ENCODE results near the gene NT5C1B. TPM values are rescaled to one million over a fixed set of nuclear protein-coding genes. Genes with fewer than 3 reads are reported as not detected.

NT5C1B gene
- polyA plus RNA-seq, 1 donor = 0.75 TPM

- WGBS (ENCODE audit: insufficient coverage, low lambda C conversion rate) = 83% methylated on average over 1 of the region's 2 CpGs
Observed at GRCh38 chr2:18602298-18602697, 12.9 kb upstream of the NT5C1B start.

DNA sequence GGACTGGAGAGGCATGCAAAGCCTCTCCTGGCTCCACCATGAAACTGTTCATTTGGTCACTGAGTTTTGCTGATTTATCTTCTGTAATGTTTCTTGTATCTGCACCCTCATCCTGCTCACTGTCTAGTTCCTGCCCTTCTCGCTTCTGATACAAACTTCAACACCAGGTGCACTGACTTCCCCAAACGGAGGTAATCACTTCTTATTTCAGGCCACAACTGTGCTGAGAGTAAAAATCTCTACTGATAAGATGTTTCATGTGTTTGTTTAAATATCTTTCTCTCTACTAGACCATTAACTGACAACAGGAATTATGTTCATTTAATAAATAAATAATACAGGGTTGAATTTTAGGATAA, 10.9 kb upstream of the NT5C1B start:
- H3K4me1 ChIP-seq (ENCODE audit: control insufficient read depth, insufficient read depth, low read length) = no peaks in the 10 kb centered on the region
- no peak overlapping the region for H3K27ac ChIP-seq (ENCODE audit: low read length)
- H3K36me3 ChIP-seq (ENCODE audit: control insufficient read depth, insufficient read depth, low read length) = no peaks in the 10 kb centered on the region
- H3K27me3 ChIP-seq (ENCODE audit: control insufficient read depth, insufficient read depth, low read length) = no peaks in the 10 kb centered on the region
- H3K4me3 ChIP-seq (ENCODE audit: low read length) = no peak overlapping the region
- H3K9me3 ChIP-seq (ENCODE audit: control insufficient read depth, low read depth, low read length) = no peaks in the 10 kb centered on the region
- no CpG with 5 or more reads among the region's 2 CpGs for WGBS (ENCODE audit: insufficient coverage, low lambda C conversion rate)
- DNase-seq = no peak

More at GRCh38 chr2:18602298-18602697, 12.9 kb upstream of the NT5C1B start:
- no peaks in the 10 kb centered on the region for H3K36me3 ChIP-seq (ENCODE audit: control insufficient read depth, insufficient read depth, low read length)
- no peaks in the 10 kb centered on the region for H3K4me1 ChIP-seq (ENCODE audit: control insufficient read depth, insufficient read depth, low read length)
- H3K9me3 ChIP-seq (ENCODE audit: control insufficient read depth, low read depth, low read length) = no peaks in the 10 kb centered on the region
- no peak for DNase-seq
- no peak overlapping the region for H3K4me3 ChIP-seq (ENCODE audit: low read length)
- no peaks in the 10 kb centered on the region for H3K27me3 ChIP-seq (ENCODE audit: control insufficient read depth, insufficient read depth, low read length)
- no peak overlapping the region for H3K27ac ChIP-seq (ENCODE audit: low read length)

DNA sequence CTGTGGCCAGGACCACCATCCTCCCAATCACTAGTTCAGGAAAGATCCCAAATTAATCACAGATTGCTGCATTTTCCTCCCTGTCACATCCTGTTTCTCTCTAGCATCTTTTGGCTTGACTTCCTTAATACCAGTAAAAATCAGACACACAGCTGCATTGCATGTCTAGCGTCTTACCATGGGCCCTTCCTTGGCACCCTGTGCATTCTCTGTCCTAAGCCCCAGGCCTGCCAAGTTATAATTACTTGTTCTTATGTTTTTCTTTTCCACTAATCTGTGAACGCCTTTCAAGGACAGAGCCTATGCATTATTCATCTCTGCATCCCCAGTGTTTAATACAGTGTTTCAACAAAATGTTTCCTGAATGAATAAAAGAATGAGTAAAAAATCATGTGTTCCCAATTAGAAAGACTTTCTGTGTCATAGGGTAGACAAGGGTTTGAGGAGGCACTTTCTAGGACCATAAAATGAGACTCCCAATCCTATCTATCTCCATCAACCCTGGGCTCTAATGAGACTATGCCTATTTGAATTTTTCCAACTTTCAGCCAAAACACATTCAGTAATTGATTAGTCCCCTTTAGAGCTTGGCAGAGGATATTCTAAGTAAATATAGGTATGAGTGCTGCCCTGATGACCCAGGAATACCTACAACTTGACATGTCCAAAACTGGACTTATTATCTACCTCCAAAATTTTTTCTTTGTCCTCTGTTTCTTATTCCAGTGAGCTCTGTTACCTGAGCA, 10.3 kb upstream of the NT5C1B start:
- 67% methylated on average over 1 of the region's 2 CpGs for WGBS (ENCODE audit: insufficient coverage, low lambda C conversion rate)
- H3K4me1 ChIP-seq (ENCODE audit: control insufficient read depth, insufficient read depth, low read length) = no peaks in the 10 kb centered on the region
- no peak for DNase-seq
- H3K36me3 ChIP-seq (ENCODE audit: control insufficient read depth, insufficient read depth, low read length) = no peaks in the 10 kb centered on the region
- H3K27ac ChIP-seq (ENCODE audit: low read length) = no peak overlapping the region
- no peak overlapping the region for H3K4me3 ChIP-seq (ENCODE audit: low read length)
- no peaks in the 10 kb centered on the region for H3K27me3 ChIP-seq (ENCODE audit: control insufficient read depth, insufficient read depth, low read length)
- H3K9me3 ChIP-seq (ENCODE audit: control insufficient read depth, low read depth, low read length) = no peaks in the 10 kb centered on the region

GRCh38 chr2:18598848-18599484, 9.6 kb upstream of the NT5C1B start:
- Histone ChIP-seq H3K27ac (ENCODE audit: low read length) (no peak overlapping the region), H3K4me1 (ENCODE audit: control insufficient read depth, insufficient read depth, low read length) (no peaks in the 10 kb centered on the region), H3K9me3 (ENCODE audit: control insufficient read depth, low read depth, low read length) (no peaks in the 10 kb centered on the region), H3K4me3 (ENCODE audit: low read length) (no peak overlapping the region), H3K27me3 (ENCODE audit: control insufficient read depth, insufficient read depth, low read length) (no peaks in the 10 kb centered on the region), H3K36me3 (ENCODE audit: control insufficient read depth, insufficient read depth, low read length) (no peaks in the 10 kb centered on the region)
- 84% methylated on average over 3 of the region's 6 CpGs for WGBS (ENCODE audit: insufficient coverage, low lambda C conversion rate)
- no peak for DNase-seq

DNA sequence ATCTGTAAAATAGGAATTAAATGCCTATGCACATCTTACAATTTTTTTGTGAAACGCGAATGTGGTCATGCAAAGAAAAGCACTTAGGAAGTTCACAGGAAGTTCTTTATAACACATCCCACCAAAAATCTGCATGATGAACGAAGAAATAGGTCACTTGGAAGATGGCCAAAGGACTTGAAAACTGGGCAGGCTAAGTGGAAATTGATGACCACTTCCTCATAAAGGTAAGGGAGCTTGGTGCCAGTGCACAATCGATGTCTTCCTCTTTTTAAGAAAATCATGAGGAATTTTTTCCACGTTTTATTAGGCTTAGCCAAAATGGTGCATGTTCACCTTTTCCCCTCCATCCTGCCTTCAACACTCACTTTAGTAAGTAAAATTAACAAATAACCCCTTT, 8.2 kb upstream of the NT5C1B start:
- no peaks in the 10 kb centered on the region for H3K27me3 ChIP-seq (ENCODE audit: control insufficient read depth, insufficient read depth, low read length)
- no peaks in the 10 kb centered on the region for H3K4me1 ChIP-seq (ENCODE audit: control insufficient read depth, insufficient read depth, low read length)
- no peaks in the 10 kb centered on the region for H3K36me3 ChIP-seq (ENCODE audit: control insufficient read depth, insufficient read depth, low read length)
- no peak overlapping the region for H3K4me3 ChIP-seq (ENCODE audit: low read length)
- H3K27ac ChIP-seq (ENCODE audit: low read length) = no peak overlapping the region
- 63% methylated on average over 1 of the region's 5 CpGs for WGBS (ENCODE audit: insufficient coverage, low lambda C conversion rate)
- H3K9me3 ChIP-seq (ENCODE audit: control insufficient read depth, low read depth, low read length) = no peaks in the 10 kb centered on the region
- DNase-seq = no peak

DNA sequence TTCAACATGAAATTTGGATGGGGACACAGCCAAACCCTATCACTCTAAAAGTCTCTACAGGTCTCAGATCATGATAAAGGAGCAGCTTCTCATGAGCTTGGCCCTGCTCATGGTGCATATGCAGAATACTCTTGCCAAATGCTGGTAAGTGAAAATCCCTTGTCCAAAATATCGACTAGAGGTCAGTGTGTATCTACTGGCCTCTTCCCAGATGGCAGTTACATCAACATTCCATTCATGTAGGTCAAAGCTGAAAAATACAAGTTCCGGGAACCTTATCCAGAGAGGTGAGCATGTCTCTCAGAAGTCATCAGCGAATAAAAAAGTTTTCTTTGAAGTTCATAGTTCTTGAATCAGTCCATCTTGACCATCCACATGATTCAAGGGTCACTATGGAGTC, 7.6 kb upstream of the NT5C1B start:
- no peak for DNase-seq
- WGBS (ENCODE audit: insufficient coverage, low lambda C conversion rate) = no CpG with 5 or more reads among the region's 3 CpGs
- Histone ChIP-seq H3K27me3 (ENCODE audit: control insufficient read depth, insufficient read depth, low read length) (no peaks in the 10 kb centered on the region), H3K4me3 (ENCODE audit: low read length) (no peak overlapping the region), H3K36me3 (ENCODE audit: control insufficient read depth, insufficient read depth, low read length) (no peaks in the 10 kb centered on the region), H3K9me3 (ENCODE audit: control insufficient read depth, low read depth, low read length) (no peaks in the 10 kb centered on the region), H3K4me1 (ENCODE audit: control insufficient read depth, insufficient read depth, low read length) (no peaks in the 10 kb centered on the region), H3K27ac (ENCODE audit: low read length) (no peak overlapping the region)

- DNase-seq = no peak
- H3K9me3 ChIP-seq (ENCODE audit: control insufficient read depth, low read depth, low read length) = no peaks in the 10 kb centered on the region
- 29% methylated on average over 1 of the region's 1 CpG for WGBS (ENCODE audit: insufficient coverage, low lambda C conversion rate)
- H3K36me3 ChIP-seq (ENCODE audit: control insufficient read depth, insufficient read depth, low read length) = no peaks in the 10 kb centered on the region
- no peak overlapping the region for H3K27ac ChIP-seq (ENCODE audit: low read length)
- no peaks in the 10 kb centered on the region for H3K4me1 ChIP-seq (ENCODE audit: control insufficient read depth, insufficient read depth, low read length)
- no peak overlapping the region for H3K4me3 ChIP-seq (ENCODE audit: low read length)
- no peaks in the 10 kb centered on the region for H3K27me3 ChIP-seq (ENCODE audit: control insufficient read depth, insufficient read depth, low read length)
Observed at GRCh38 chr2:18593496-18593895, 4.1 kb upstream of the NT5C1B start.

GRCh38 chr2:18592372-18592771, 3.0 kb upstream of the NT5C1B start:
- no peaks in the 10 kb centered on the region for H3K9me3 ChIP-seq (ENCODE audit: control insufficient read depth, low read depth, low read length)
- no peaks in the 10 kb centered on the region for H3K27me3 ChIP-seq (ENCODE audit: control insufficient read depth, insufficient read depth, low read length)
- H3K36me3 ChIP-seq (ENCODE audit: control insufficient read depth, insufficient read depth, low read length) = no peaks in the 10 kb centered on the region
- no peak overlapping the region for H3K4me3 ChIP-seq (ENCODE audit: low read length)
- no peak overlapping the region for H3K27ac ChIP-seq (ENCODE audit: low read length)
- WGBS (ENCODE audit: insufficient coverage, low lambda C conversion rate) = no CpG with 5 or more reads among the region's 2 CpGs
- DNase-seq = no peak
- no peaks in the 10 kb centered on the region for H3K4me1 ChIP-seq (ENCODE audit: control insufficient read depth, insufficient read depth, low read length)

DNA sequence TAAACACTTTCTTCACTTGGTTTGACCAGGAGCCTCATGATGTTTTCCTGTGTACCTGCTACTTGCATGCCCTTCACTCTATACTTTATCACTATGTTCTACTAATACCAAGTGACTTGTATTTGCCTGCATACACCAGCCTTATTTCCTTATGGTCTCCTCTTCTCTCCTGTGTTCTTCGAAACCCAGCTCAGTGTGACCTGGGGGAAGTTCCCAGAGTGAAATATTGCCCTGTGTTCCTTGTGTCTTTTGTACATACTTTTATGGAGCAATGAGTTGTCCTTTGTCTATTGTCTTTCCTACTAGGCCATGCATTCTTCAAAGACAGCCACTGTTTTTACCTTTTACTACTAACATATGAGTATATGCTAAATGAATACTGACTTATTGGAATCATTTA, 567 bp downstream of the NT5C1B start:
- Histone ChIP-seq H3K27ac (ENCODE audit: low read length) (no peak overlapping the region), H3K4me1 (ENCODE audit: control insufficient read depth, insufficient read depth, low read length) (no peaks in the 10 kb centered on the region), H3K9me3 (ENCODE audit: control insufficient read depth, low read depth, low read length) (peaks cover 11% of the 10 kb centered on the region), H3K27me3 (ENCODE audit: control insufficient read depth, insufficient read depth, low read length) (no peaks in the 10 kb centered on the region), H3K36me3 (ENCODE audit: control insufficient read depth, insufficient read depth, low read length) (no peaks in the 10 kb centered on the region), H3K4me3 (ENCODE audit: low read length) (no peak overlapping the region)
- no peak for DNase-seq
- WGBS (ENCODE audit: insufficient coverage, low lambda C conversion rate) = no CpG with 5 or more reads among the region's 1 CpG

- peaks cover 12% of the 10 kb centered on the region for H3K9me3 ChIP-seq (ENCODE audit: control insufficient read depth, low read depth, low read length)
Observed at GRCh38 chr2:18588049-18588448, 1.3 kb downstream of the NT5C1B start.

DNA sequence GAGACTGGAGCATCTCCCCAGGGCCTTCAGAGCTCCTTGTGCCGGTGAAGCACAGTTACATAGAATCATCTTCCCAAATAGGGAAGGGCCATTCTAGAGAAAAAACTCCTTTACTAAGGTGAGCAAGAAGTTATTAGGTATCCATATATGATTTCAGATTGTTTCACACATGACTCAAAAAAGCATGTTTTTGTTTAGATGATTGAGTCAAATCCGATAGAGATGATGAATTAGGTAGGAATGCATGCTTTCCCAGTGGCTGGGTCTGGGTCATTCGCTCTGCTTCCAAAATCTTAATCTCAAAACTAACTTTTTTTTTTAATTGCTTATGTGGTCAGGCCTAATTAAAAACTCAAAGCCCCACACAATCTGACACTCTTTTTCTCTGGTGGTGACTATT, 3.8 kb downstream of the NT5C1B start:
- Histone ChIP-seq H3K36me3 (ENCODE audit: control insufficient read depth, insufficient read depth, low read length) (no peaks in the 10 kb centered on the region), H3K27me3 (ENCODE audit: control insufficient read depth, insufficient read depth, low read length) (no peaks in the 10 kb centered on the region), H3K27ac (ENCODE audit: low read length) (no peak overlapping the region), H3K4me3 (ENCODE audit: low read length) (no peak overlapping the region), H3K4me1 (ENCODE audit: control insufficient read depth, insufficient read depth, low read length) (no peaks in the 10 kb centered on the region), H3K9me3 (ENCODE audit: control insufficient read depth, low read depth, low read length) (peaks cover 12% of the 10 kb centered on the region)
- no peak for DNase-seq
- no CpG with 5 or more reads among the region's 3 CpGs for WGBS (ENCODE audit: insufficient coverage, low lambda C conversion rate)

More at GRCh38 chr2:18588049-18588448, 1.3 kb downstream of the NT5C1B start:
- H3K36me3 ChIP-seq (ENCODE audit: control insufficient read depth, insufficient read depth, low read length) = no peaks in the 10 kb centered on the region
- H3K27ac ChIP-seq (ENCODE audit: low read length) = no peak overlapping the region
- no peak overlapping the region for H3K4me3 ChIP-seq (ENCODE audit: low read length)
- DNase-seq = no peak
- no peaks in the 10 kb centered on the region for H3K27me3 ChIP-seq (ENCODE audit: control insufficient read depth, insufficient read depth, low read length)
- 100% methylated on average over 1 of the region's 1 CpG for WGBS (ENCODE audit: insufficient coverage, low lambda C conversion rate)
- no peaks in the 10 kb centered on the region for H3K4me1 ChIP-seq (ENCODE audit: control insufficient read depth, insufficient read depth, low read length)
